ENCODE results near the gene IKBKG. TPM values are rescaled to one million over a fixed set of nuclear protein-coding genes. Genes with fewer than 3 reads are reported as not detected.

IKBKG gene
- total RNA-seq, 1 donor from 2014 or later, result 25.0 TPM

DNA sequence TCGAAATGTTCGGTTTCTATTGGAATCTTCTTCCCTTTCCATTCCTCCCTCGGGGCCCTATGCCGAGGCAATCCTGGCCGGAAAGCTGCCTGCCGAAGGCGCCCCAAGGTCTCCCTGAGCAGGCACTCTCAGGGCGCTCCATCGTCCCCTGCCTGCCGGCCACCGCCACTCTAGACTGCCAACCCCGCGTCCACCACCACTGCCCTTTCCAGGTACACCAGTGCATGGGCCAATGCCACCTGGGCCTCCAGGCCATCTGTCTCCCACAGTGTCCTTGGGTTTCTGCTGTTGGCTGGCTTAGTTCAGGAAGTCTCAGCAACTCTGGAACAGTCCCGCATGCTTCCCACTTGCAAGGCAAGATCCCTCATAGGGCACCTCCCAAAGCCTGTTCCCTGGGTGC is 52.1 kb downstream of the IKBKG start:
- H3K4me1 Mint-ChIP-seq (ENCODE audit: unreplicated experiment), result peaks cover 49% of the 10 kb centered on the region

GRCh38 chrX:154600759-154601374 is 53.4 kb downstream of the IKBKG start:
- peak; percentile 67 for DNase-seq (ENCODE audit: extremely low spot score, unreplicated experiment)
- H3K27ac Mint-ChIP-seq (ENCODE audit: unreplicated experiment), result no peak overlapping the region
- H3K4me1 Mint-ChIP-seq (ENCODE audit: unreplicated experiment), result peaks cover 45% of the 10 kb centered on the region
- peaks cover 6% of the 10 kb centered on the region for H3K9me3 Mint-ChIP-seq (ENCODE audit: unreplicated experiment)
- TF ChIP-seq, protein P1, sequence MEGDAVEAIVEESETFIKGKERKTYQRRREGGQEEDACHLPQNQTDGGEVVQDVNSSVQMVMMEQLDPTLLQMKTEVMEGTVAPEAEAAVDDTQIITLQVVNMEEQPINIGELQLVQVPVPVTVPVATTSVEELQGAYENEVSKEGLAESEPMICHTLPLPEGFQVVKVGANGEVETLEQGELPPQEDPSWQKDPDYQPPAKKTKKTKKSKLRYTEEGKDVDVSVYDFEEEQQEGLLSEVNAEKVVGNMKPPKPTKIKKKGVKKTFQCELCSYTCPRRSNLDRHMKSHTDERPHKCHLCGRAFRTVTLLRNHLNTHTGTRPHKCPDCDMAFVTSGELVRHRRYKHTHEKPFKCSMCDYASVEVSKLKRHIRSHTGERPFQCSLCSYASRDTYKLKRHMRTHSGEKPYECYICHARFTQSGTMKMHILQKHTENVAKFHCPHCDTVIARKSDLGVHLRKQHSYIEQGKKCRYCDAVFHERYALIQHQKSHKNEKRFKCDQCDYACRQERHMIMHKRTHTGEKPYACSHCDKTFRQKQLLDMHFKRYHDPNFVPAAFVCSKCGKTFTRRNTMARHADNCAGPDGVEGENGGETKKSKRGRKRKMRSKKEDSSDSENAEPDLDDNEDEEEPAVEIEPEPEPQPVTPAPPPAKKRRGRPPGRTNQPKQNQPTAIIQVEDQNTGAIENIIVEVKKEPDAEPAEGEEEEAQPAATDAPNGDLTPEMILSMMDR (IDR thresholded peaks at IDR 0.05), result no peak
- no peaks in the 10 kb centered on the region for H3K36me3 Mint-ChIP-seq (ENCODE audit: unreplicated experiment)
- no peak overlapping the region for H3K4me3 Mint-ChIP-seq (ENCODE audit: unreplicated experiment)
- H3K27me3 Mint-ChIP-seq (ENCODE audit: unreplicated experiment), result no peaks in the 10 kb centered on the region

More for the DNA sequence above, 52.1 kb downstream of the IKBKG start:
- H3K27me3 Mint-ChIP-seq (ENCODE audit: unreplicated experiment), result no peaks in the 10 kb centered on the region
- peak; percentile 75 for DNase-seq (ENCODE audit: extremely low spot score, unreplicated experiment)
- no peak overlapping the region for H3K27ac Mint-ChIP-seq (ENCODE audit: unreplicated experiment)
- TF ChIP-seq, protein P1 (IDR thresholded peaks at IDR 0.05), result no peak
- H3K9me3 Mint-ChIP-seq (ENCODE audit: unreplicated experiment), result peaks cover 6% of the 10 kb centered on the region
- no peaks in the 10 kb centered on the region for H3K36me3 Mint-ChIP-seq (ENCODE audit: unreplicated experiment)
- H3K4me3 Mint-ChIP-seq (ENCODE audit: unreplicated experiment), result no peak overlapping the region

- TF ChIP-seq, protein P1 (IDR thresholded peaks at IDR 0.05), result no peak
- Mint-ChIP-seq H3K27ac (ENCODE audit: unreplicated experiment) (no peak overlapping the region), H3K4me3 (ENCODE audit: unreplicated experiment) (no peak overlapping the region), H3K4me1 (ENCODE audit: unreplicated experiment) (peaks cover 33% of the 10 kb centered on the region), H3K36me3 (ENCODE audit: unreplicated experiment) (no peaks in the 10 kb centered on the region), H3K27me3 (ENCODE audit: unreplicated experiment) (no peaks in the 10 kb centered on the region), H3K9me3 (ENCODE audit: unreplicated experiment) (peaks cover 13% of the 10 kb centered on the region)
- peak; percentile 70 for DNase-seq (ENCODE audit: extremely low spot score, unreplicated experiment)
These were observed 54.8 kb downstream of the IKBKG start for GRCh38 chrX:154602226-154602625.

DNA sequence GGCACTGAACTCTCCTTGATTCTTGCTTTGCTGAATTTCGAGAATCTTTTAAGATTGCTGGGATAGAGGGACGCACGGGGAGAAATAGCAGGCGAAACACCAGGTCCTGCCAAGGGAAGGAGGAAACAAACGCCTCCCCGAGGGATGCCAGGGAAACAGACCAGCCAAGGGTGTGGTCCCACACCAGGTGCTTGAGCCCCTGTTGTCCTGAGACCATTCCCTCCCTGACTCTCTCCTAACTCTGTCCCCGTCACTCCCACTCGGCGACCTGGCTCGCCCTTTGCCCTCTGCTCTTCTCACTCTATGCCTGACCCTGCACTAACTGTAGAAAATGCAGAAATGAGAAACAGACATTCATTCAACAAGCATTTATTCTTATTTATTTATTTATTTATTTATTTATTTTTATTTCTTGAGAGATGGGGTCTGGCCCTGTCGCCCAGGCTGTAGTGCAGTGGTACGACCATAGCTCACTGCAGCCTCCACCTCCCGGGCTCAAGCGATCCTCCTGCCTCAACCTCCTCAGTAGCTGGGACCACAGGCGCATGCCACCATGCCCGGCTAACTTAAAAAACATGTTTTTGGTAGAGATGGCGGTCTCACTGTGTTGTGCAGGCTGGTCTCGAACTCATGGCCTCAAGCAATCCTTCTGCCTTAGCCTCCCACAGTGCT is 55.5 kb downstream of the IKBKG start:
- Mint-ChIP-seq H3K27me3 (ENCODE audit: unreplicated experiment) (no peaks in the 10 kb centered on the region), H3K36me3 (ENCODE audit: unreplicated experiment) (no peaks in the 10 kb centered on the region), H3K27ac (ENCODE audit: unreplicated experiment) (no peak overlapping the region), H3K4me3 (ENCODE audit: unreplicated experiment) (no peak overlapping the region), H3K4me1 (ENCODE audit: unreplicated experiment) (peaks cover 33% of the 10 kb centered on the region), H3K9me3 (ENCODE audit: unreplicated experiment) (peaks cover 10% of the 10 kb centered on the region)
- DNase-seq (ENCODE audit: extremely low spot score, unreplicated experiment), result peak; percentile 44
- TF ChIP-seq, protein P1 (IDR thresholded peaks at IDR 0.05), result no peak
